ENCODE data around the gene DNAAF1. TPM values are rescaled to one million over a fixed set of nuclear protein-coding genes. Genes with fewer than 3 reads are reported as not detected.
A peak's percentile ranks its signal among the peaks of the same experiment; 100 is the strongest.

Gene DNAAF1
- total RNA-seq, 1 donor from 2014 or later = 0.11 TPM

DNA sequence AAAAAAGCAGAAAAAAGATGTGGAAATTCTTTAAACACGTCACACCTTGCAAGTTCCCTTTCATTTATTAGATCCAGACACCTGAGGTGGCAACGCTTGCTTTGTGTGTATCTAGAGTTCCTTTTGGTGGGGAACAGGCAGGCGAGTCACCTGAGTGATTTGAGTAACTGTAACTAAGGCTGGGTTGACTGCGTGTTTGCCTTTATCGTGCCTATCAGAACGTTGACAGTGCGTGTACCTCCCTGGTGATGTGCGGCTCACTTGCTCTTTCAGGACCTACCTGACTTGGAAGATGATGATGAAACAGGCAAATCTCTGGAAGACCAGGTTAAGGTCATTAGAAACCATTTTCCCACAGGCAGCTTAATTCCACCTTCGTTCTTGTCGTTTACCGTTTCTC, 29.3 kb downstream of the DNAAF1 start:
- Histone ChIP-seq H3K79me2 (ENCODE audit: low read depth) (no peaks in the 10 kb centered on the region), H3K27ac (no peak overlapping the region), H2AFZ (replicated peaks) (no peak overlapping the region), H3K4me3 (no peak overlapping the region), H3K4me1 (no peaks in the 10 kb centered on the region), H3K9ac (no peak overlapping the region), H3K27me3 (no peaks in the 10 kb centered on the region), H3K9me3 (ENCODE audit: low read depth) (no peaks in the 10 kb centered on the region), H3K4me2 (no peak overlapping the region), H3F3A (ENCODE audit: low read depth) (no peaks in the 10 kb centered on the region), H3K36me3 (no peaks in the 10 kb centered on the region), H4K20me1 (ENCODE audit: low read depth) (no peaks in the 10 kb centered on the region)
- Mint-ChIP-seq H3K27ac (no peak overlapping the region), H3K36me3 (no peaks in the 10 kb centered on the region), H3K27me3 (ENCODE audit: insufficient read depth, low read depth) (peaks cover 10% of the 10 kb centered on the region), H3K9me3 (no peaks in the 10 kb centered on the region), H3K4me1 (peaks cover 5% of the 10 kb centered on the region), H3K4me3 (no peak overlapping the region)
- no peak for TF ChIP-seq EZH2 (IDR thresholded peaks at IDR 0.05)
- no peak for TF ChIP-seq EZH2phosphoT487 (IDR thresholded peaks at IDR 0.05)
- TF ChIP-seq, protein P1, sequence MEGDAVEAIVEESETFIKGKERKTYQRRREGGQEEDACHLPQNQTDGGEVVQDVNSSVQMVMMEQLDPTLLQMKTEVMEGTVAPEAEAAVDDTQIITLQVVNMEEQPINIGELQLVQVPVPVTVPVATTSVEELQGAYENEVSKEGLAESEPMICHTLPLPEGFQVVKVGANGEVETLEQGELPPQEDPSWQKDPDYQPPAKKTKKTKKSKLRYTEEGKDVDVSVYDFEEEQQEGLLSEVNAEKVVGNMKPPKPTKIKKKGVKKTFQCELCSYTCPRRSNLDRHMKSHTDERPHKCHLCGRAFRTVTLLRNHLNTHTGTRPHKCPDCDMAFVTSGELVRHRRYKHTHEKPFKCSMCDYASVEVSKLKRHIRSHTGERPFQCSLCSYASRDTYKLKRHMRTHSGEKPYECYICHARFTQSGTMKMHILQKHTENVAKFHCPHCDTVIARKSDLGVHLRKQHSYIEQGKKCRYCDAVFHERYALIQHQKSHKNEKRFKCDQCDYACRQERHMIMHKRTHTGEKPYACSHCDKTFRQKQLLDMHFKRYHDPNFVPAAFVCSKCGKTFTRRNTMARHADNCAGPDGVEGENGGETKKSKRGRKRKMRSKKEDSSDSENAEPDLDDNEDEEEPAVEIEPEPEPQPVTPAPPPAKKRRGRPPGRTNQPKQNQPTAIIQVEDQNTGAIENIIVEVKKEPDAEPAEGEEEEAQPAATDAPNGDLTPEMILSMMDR (IDR thresholded peaks at IDR 0.05) = no peak
- no peak for DNase-seq (ENCODE audit: low spot score)

- no peak overlapping the region for H3K4me2 ChIP-seq
- H3K27me3 Mint-ChIP-seq (ENCODE audit: insufficient read depth, low read depth) = peaks cover 10% of the 10 kb centered on the region
- no peak overlapping the region for H3K4me3 ChIP-seq
- no peaks in the 10 kb centered on the region for H3K9me3 ChIP-seq (ENCODE audit: low read depth)
- peak; percentile 79 for DNase-seq (ENCODE audit: low spot score)
- no peak overlapping the region for H3K27ac ChIP-seq
- H3K27ac Mint-ChIP-seq = peak overlapping the region; percentile 74
- no peaks in the 10 kb centered on the region for H4K20me1 ChIP-seq (ENCODE audit: low read depth)
- no peaks in the 10 kb centered on the region for H3K36me3 Mint-ChIP-seq
- H3K9ac ChIP-seq = no peak overlapping the region
- no peaks in the 10 kb centered on the region for H3K79me2 ChIP-seq (ENCODE audit: low read depth)
- H3K4me1 ChIP-seq = no peaks in the 10 kb centered on the region
- TF ChIP-seq, protein P1 (IDR thresholded peaks at IDR 0.05) = peak; percentile 73
- TF ChIP-seq EZH2phosphoT487 (IDR thresholded peaks at IDR 0.05) = no peak
- H2AFZ ChIP-seq (replicated peaks) = no peak overlapping the region
- H3F3A ChIP-seq (ENCODE audit: low read depth) = no peaks in the 10 kb centered on the region
- no peaks in the 10 kb centered on the region for H3K9me3 Mint-ChIP-seq
- no peaks in the 10 kb centered on the region for H3K27me3 ChIP-seq
- peak overlapping the region; percentile 11 for H3K4me3 Mint-ChIP-seq
- no peaks in the 10 kb centered on the region for H3K36me3 ChIP-seq
- H3K4me1 Mint-ChIP-seq = peaks cover 5% of the 10 kb centered on the region
Measured at GRCh38 chr16:84175350-84176081, 30.4 kb downstream of the DNAAF1 start.

- Mint-ChIP-seq H3K36me3 (no peaks in the 10 kb centered on the region), H3K27me3 (ENCODE audit: insufficient read depth, low read depth) (peaks cover 10% of the 10 kb centered on the region), H3K9me3 (no peaks in the 10 kb centered on the region), H3K27ac (no peak overlapping the region), H3K4me1 (peaks cover 5% of the 10 kb centered on the region), H3K4me3 (no peak overlapping the region)
- Histone ChIP-seq H3F3A (ENCODE audit: low read depth) (no peaks in the 10 kb centered on the region), H3K4me1 (no peaks in the 10 kb centered on the region), H3K27me3 (no peaks in the 10 kb centered on the region), H4K20me1 (ENCODE audit: low read depth) (no peaks in the 10 kb centered on the region), H3K27ac (no peak overlapping the region), H3K79me2 (ENCODE audit: low read depth) (no peaks in the 10 kb centered on the region), H2AFZ (replicated peaks) (no peak overlapping the region), H3K36me3 (no peaks in the 10 kb centered on the region), H3K9ac (no peak overlapping the region), H3K4me3 (no peak overlapping the region), H3K4me2 (no peak overlapping the region), H3K9me3 (ENCODE audit: low read depth) (no peaks in the 10 kb centered on the region)
- DNase-seq (ENCODE audit: low spot score) = no peak
- no peak for TF ChIP-seq EZH2phosphoT487 (IDR thresholded peaks at IDR 0.05)
- TF ChIP-seq, protein P1 (IDR thresholded peaks at IDR 0.05) = no peak
- TF ChIP-seq EZH2 (IDR thresholded peaks at IDR 0.05) = no peak
Measured at GRCh38 chr16:84176192-84177053, 31.3 kb downstream of the DNAAF1 start.
